ENCODE measurements around the gene NDUFS6. TPM values are rescaled to one million over a fixed set of nuclear protein-coding genes. Genes with fewer than 3 reads are reported as not detected.

The NDUFS6 gene
- total and polyA plus RNA-seq, 2 of the 8 experiments (the other 6 are each of a cell fraction or from before 2014, with no cell fraction given) = 72.7 to 191 TPM

- TF ChIP-seq, protein P1, sequence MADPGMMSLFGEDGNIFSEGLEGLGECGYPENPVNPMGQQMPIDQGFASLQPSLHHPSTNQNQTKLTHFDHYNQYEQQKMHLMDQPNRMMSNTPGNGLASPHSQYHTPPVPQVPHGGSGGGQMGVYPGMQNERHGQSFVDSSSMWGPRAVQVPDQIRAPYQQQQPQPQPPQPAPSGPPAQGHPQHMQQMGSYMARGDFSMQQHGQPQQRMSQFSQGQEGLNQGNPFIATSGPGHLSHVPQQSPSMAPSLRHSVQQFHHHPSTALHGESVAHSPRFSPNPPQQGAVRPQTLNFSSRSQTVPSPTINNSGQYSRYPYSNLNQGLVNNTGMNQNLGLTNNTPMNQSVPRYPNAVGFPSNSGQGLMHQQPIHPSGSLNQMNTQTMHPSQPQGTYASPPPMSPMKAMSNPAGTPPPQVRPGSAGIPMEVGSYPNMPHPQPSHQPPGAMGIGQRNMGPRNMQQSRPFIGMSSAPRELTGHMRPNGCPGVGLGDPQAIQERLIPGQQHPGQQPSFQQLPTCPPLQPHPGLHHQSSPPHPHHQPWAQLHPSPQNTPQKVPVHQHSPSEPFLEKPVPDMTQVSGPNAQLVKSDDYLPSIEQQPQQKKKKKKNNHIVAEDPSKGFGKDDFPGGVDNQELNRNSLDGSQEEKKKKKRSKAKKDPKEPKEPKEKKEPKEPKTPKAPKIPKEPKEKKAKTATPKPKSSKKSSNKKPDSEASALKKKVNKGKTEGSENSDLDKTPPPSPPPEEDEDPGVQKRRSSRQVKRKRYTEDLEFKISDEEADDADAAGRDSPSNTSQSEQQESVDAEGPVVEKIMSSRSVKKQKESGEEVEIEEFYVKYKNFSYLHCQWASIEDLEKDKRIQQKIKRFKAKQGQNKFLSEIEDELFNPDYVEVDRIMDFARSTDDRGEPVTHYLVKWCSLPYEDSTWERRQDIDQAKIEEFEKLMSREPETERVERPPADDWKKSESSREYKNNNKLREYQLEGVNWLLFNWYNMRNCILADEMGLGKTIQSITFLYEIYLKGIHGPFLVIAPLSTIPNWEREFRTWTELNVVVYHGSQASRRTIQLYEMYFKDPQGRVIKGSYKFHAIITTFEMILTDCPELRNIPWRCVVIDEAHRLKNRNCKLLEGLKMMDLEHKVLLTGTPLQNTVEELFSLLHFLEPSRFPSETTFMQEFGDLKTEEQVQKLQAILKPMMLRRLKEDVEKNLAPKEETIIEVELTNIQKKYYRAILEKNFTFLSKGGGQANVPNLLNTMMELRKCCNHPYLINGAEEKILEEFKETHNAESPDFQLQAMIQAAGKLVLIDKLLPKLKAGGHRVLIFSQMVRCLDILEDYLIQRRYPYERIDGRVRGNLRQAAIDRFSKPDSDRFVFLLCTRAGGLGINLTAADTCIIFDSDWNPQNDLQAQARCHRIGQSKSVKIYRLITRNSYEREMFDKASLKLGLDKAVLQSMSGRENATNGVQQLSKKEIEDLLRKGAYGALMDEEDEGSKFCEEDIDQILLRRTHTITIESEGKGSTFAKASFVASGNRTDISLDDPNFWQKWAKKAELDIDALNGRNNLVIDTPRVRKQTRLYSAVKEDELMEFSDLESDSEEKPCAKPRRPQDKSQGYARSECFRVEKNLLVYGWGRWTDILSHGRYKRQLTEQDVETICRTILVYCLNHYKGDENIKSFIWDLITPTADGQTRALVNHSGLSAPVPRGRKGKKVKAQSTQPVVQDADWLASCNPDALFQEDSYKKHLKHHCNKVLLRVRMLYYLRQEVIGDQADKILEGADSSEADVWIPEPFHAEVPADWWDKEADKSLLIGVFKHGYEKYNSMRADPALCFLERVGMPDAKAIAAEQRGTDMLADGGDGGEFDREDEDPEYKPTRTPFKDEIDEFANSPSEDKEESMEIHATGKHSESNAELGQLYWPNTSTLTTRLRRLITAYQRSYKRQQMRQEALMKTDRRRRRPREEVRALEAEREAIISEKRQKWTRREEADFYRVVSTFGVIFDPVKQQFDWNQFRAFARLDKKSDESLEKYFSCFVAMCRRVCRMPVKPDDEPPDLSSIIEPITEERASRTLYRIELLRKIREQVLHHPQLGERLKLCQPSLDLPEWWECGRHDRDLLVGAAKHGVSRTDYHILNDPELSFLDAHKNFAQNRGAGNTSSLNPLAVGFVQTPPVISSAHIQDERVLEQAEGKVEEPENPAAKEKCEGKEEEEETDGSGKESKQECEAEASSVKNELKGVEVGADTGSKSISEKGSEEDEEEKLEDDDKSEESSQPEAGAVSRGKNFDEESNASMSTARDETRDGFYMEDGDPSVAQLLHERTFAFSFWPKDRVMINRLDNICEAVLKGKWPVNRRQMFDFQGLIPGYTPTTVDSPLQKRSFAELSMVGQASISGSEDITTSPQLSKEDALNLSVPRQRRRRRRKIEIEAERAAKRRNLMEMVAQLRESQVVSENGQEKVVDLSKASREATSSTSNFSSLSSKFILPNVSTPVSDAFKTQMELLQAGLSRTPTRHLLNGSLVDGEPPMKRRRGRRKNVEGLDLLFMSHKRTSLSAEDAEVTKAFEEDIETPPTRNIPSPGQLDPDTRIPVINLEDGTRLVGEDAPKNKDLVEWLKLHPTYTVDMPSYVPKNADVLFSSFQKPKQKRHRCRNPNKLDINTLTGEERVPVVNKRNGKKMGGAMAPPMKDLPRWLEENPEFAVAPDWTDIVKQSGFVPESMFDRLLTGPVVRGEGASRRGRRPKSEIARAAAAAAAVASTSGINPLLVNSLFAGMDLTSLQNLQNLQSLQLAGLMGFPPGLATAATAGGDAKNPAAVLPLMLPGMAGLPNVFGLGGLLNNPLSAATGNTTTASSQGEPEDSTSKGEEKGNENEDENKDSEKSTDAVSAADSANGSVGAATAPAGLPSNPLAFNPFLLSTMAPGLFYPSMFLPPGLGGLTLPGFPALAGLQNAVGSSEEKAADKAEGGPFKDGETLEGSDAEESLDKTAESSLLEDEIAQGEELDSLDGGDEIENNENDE (IDR thresholded peaks at IDR 0.05; ENCODE audit: insufficient replicate concordance, low read length) = no peak
- no peak for TF ChIP-seq CHD1 (IDR thresholded peaks at IDR 0.05; ENCODE audit: low read depth, low read length)
- TF ChIP-seq TBP (IDR thresholded peaks at IDR 0.05; ENCODE audit: low read depth, low read length) = no peak
- no peak for TF ChIP-seq POLR2A (IDR thresholded peaks at IDR 0.05; ENCODE audit: control extremely low read depth in 1 of 2, low read depth in 2 of 2, low read length in 2 of 2)
- no peak for TF ChIP-seq CHD2 (IDR thresholded peaks at IDR 0.05; ENCODE audit: low read length)
- TF ChIP-seq SAP30 (IDR thresholded peaks at IDR 0.05; ENCODE audit: insufficient read depth, insufficient replicate concordance, low read length) = no peak
- no peak for TF ChIP-seq SRF (IDR thresholded peaks at IDR 0.05; ENCODE audit: low read depth, low read length)
- TF ChIP-seq SP1 (IDR thresholded peaks at IDR 0.05; ENCODE audit: low read depth, low read length) = no peak
- no peak for TF ChIP-seq NRF1 (IDR thresholded peaks at IDR 0.05; ENCODE audit: low read depth, low read length)
Observed at GRCh38 chr5:1789834-1790471, 11.3 kb upstream of the NDUFS6 start (continued).
